RWPE1 (cell line): ENCODE results near the gene PPP6R3.

ENCODE experiments used
- CTCF ChIA-PET: fragments of 350-600 bp; sonication (Branson Sonifier 250); formaldehyde crosslinking; extraction: SDS; loops from one replicate; lab custom pipeline; 2021; lab: Yijun Ruan, JAX
- POLR2A ChIA-PET: fragments of 400-600 bp; formaldehyde crosslinking; extraction: SDS; loops from one replicate; lab custom pipeline; 2020; ENCODE audit warnings: antibody characterized with exemption; ENCODE audit not compliant: low non-redundant PET; lab: Yijun Ruan, JAX
- DNase-seq: peaks from one replicate; pipeline ENCODE4 v3.0.0; 2012; ENCODE audit warnings: low spot score
- H3K27ac ChIP-seq: fragments of 450-650 bp; 2 replicates; pipeline ENCODE4 v1.5.1; 2017
- CTCF ChIP-seq: fragments of 450-650 bp; conservative IDR thresholded peaks from 2 replicates; pipeline ENCODE4 v1.5.1; 2017; ENCODE audit warnings: low read depth, mild to moderate bottlenecking

Gene PPP6R3

GRCh38 chr11:68546555-68546954 lies 86.0 kb downstream of the PPP6R3 start:
- CTCF ChIA-PET, result interaction anchor here (0.6 kb wide), 1 partner anchor 88 kb away, joined by 3 read pairs; no protein-coding TSS in a partner anchor

GRCh38 chr11:68549789-68550484 lies 89.4 kb downstream of the PPP6R3 start:
- DNase-seq, result no peak
- no peak overlapping the region for H3K27ac ChIP-seq
- POLR2A ChIA-PET, result no interaction called here
- CTCF ChIA-PET, result no interaction called here
- TF ChIP-seq CTCF, result no peak

More at GRCh38 chr11:68546555-68546954, 86.0 kb downstream of the PPP6R3 start:
- no peak for TF ChIP-seq CTCF
- DNase-seq, result no peak
- POLR2A ChIA-PET, result no interaction called here
- H3K27ac ChIP-seq, result no peak overlapping the region

- ChIA-PET CTCF (no interaction called here), POLR2A (no interaction called here)
- H3K27ac ChIP-seq, result no peak overlapping the region
- no peak for DNase-seq
- no peak for TF ChIP-seq CTCF
Measured at GRCh38 chr11:68550485-68550817, 89.9 kb downstream of the PPP6R3 start.

GRCh38 chr11:68551223-68551622 lies 90.7 kb downstream of the PPP6R3 start:
- ChIA-PET POLR2A (no interaction called here), CTCF (no interaction called here)

GRCh38 chr11:68551777-68552176 lies 91.2 kb downstream of the PPP6R3 start:
- TF ChIP-seq CTCF, result no peak
- H3K27ac ChIP-seq, result no peak overlapping the region
- ChIA-PET CTCF (interaction anchor here (0.7 kb wide), 1 partner anchor 22 kb away, joined by 3 read pairs; no protein-coding TSS in a partner anchor), POLR2A (no interaction called here)
- DNase-seq, result no peak

More at GRCh38 chr11:68551223-68551622, 90.7 kb downstream of the PPP6R3 start:
- H3K27ac ChIP-seq, result no peak overlapping the region
- TF ChIP-seq CTCF, result no peak
- DNase-seq, result no peak

- TF ChIP-seq CTCF, result no peak
- DNase-seq, result no peak
- H3K27ac ChIP-seq, result no peak overlapping the region
- POLR2A ChIA-PET, result no interaction called here
- CTCF ChIA-PET, result interaction anchor here (0.5 kb wide), 1 partner anchor 13 kb away, joined by 4 read pairs; no protein-coding TSS in a partner anchor
Measured at GRCh38 chr11:68552542-68552941, 92.0 kb downstream of the PPP6R3 start.
